Activated CD4-positive, alpha-beta T cell treated with anti-CD3 and anti-CD28 coated beads for 36 hours (primary cell): Measurements from ENCODE around the gene TNPO2. TPM values are rescaled to one million over a fixed set of nuclear protein-coding genes. Genes with fewer than 3 reads are reported as not detected.
"Not testable (repeated sequence)": the region's sequence is repeated elsewhere in the genome, so short reads cannot be mapped to it uniquely, and the experiment has no call there.

Source experiments
- ATAC-seq: fragments of 200-7000 bp; cut with Tn5 transposase; one replicate; pipeline ENCODE4 v1.10.0; 2021; ENCODE audit warnings: mild to moderate bottlenecking, moderate library complexity
- CTCF ChIA-PET: fragments of 350-600 bp; sonication (Branson Sonifier 250); formaldehyde crosslinking; loops from one replicate; lab custom pipeline; 2021; ENCODE audit warnings: antibody characterized with exemption; lab: Charles Lee
- POLR2A ChIA-PET: fragments of 350-600 bp; sonication (Branson Sonifier 250); formaldehyde crosslinking; loops from one replicate; lab custom pipeline; 2021; ENCODE audit warnings: antibody characterized with exemption, inconsistent platforms; lab: Charles Lee
- DNase-seq: peaks from one replicate; pipeline ENCODE4 v3.0.0-alpha.2; 2020
- H3K27ac Mint-ChIP-seq: one replicate; pipeline ENCODE4 v1.8.0; 2021; ENCODE audit warnings: mixed read lengths
- H3K27me3 Mint-ChIP-seq: one replicate; pipeline ENCODE4 v1.8.0; 2021; ENCODE audit warnings: mixed read lengths
- H3K36me3 Mint-ChIP-seq: one replicate; pipeline ENCODE4 v1.8.0; 2021; ENCODE audit warnings: low read depth, mixed read lengths
- H3K4me1 Mint-ChIP-seq: one replicate; pipeline ENCODE4 v1.8.0; 2021; ENCODE audit warnings: mixed read lengths
- H3K4me3 Mint-ChIP-seq: one replicate; pipeline ENCODE4 v1.8.0; 2021; ENCODE audit warnings: mild to moderate bottlenecking, moderate library complexity, mixed read lengths
- H3K9me3 Mint-ChIP-seq: one replicate; pipeline ENCODE4 v1.8.0; 2021; ENCODE audit warnings: low read depth, mixed read lengths
- intact Hi-C, 2 experiments: fragments of 100-400 bp; cut with DNase I in 1 of 2; cut with micrococcal nuclease in 1 of 2; formaldehyde crosslinking; loops; one replicate each; pipeline versions ENCODE4 v1.14.2 to v1.15.1; 2022 to 2024; cut with DNase I, micrococcal nuclease
- total RNA-seq, 2 experiments: library from RNA; stranded (reverse); gene quantifications; one replicate each; pipeline ENCODE4 v1.2.3, GENCODE V29; 2021

TNPO2 gene
- total RNA-seq, 2 experiments from 2014 or later = 84.8 to 101 TPM

GRCh38 chr19:12708641-12709040 lies 15.1 kb downstream of the TNPO2 start:
- ChIA-PET POLR2A (interaction anchor here (0.6 to 0.7 kb wide), 2 partner anchors 13 to 20 kb away, joined by 3 to 4 read pairs; no protein-coding TSS in a partner anchor), CTCF (no interaction called here)
- no peak for DNase-seq
- Mint-ChIP-seq H3K4me1 (no peaks in the 10 kb centered on the region), H3K4me3 (no peak overlapping the region), H3K27ac (no peak overlapping the region), H3K9me3 (no peaks in the 10 kb centered on the region), H3K27me3 (no peaks in the 10 kb centered on the region), H3K36me3 (peaks cover 56% of the 10 kb centered on the region)
- ATAC-seq = no peak
- intact Hi-C loops = no loop called here

- ChIA-PET CTCF (interaction anchor here (0.7 kb wide), 1 partner anchor 131 kb away, joined by 3 read pairs; no protein-coding TSS in a partner anchor), POLR2A (no interaction called here)
- no peak for ATAC-seq
- no peaks in the 10 kb centered on the region for H3K27me3 Mint-ChIP-seq
- H3K4me3 Mint-ChIP-seq = no peak overlapping the region
- intact Hi-C loops = no loop called here
- H3K4me1 Mint-ChIP-seq = no peaks in the 10 kb centered on the region
- DNase-seq = no peak
- H3K36me3 Mint-ChIP-seq = peaks cover 63% of the 10 kb centered on the region
- no peaks in the 10 kb centered on the region for H3K9me3 Mint-ChIP-seq
- H3K27ac Mint-ChIP-seq = no peak overlapping the region
These were observed 17.4 kb downstream of the TNPO2 start for GRCh38 chr19:12706332-12706718.

GRCh38 chr19:12705654-12706331 lies 17.9 kb downstream of the TNPO2 start:
- Mint-ChIP-seq H3K9me3 (no peaks in the 10 kb centered on the region), H3K36me3 (peaks cover 63% of the 10 kb centered on the region), H3K27me3 (no peaks in the 10 kb centered on the region), H3K4me3 (no peak overlapping the region), H3K4me1 (no peaks in the 10 kb centered on the region), H3K27ac (no peak overlapping the region)
- ChIA-PET POLR2A (no interaction called here), CTCF (interaction anchor here (0.7 kb wide), 1 partner anchor 130 kb away, joined by 3 read pairs; no protein-coding TSS in a partner anchor)
- DNase-seq (no peak), ATAC-seq (no peak)
- intact Hi-C loops = no loop called here

- Mint-ChIP-seq H3K4me1 (no peaks in the 10 kb centered on the region), H3K27me3 (no peaks in the 10 kb centered on the region), H3K9me3 (no peaks in the 10 kb centered on the region), H3K36me3 (peaks cover 58% of the 10 kb centered on the region), H3K4me3 (no peak overlapping the region), H3K27ac (no peak overlapping the region)
- ChIA-PET POLR2A (no interaction called here), CTCF (no interaction called here)
- ATAC-seq (no peak), DNase-seq (no peak)
- intact Hi-C loops = no loop called here
These were observed 18.6 kb downstream of the TNPO2 start for GRCh38 chr19:12705169-12705568.

- Mint-ChIP-seq H3K36me3 (peaks cover 60% of the 10 kb centered on the region), H3K4me1 (peaks cover 2% of the 10 kb centered on the region), H3K9me3 (no peaks in the 10 kb centered on the region), H3K4me3 (no peak overlapping the region), H3K27me3 (no peaks in the 10 kb centered on the region), H3K27ac (no peak overlapping the region)
- ChIA-PET POLR2A (interaction anchor here (0.6 kb wide), 1 partner anchor 198 kb away, joined by 3 read pairs; no protein-coding TSS in a partner anchor), CTCF (no interaction called here)
- ATAC-seq (peak; percentile 74), DNase-seq (peak; percentile 44)
- intact Hi-C loops = no loop called here
These were observed 20.7 kb downstream of the TNPO2 start for GRCh38 chr19:12703046-12703445.

GRCh38 chr19:12701596-12702282 lies 22.0 kb downstream of the TNPO2 start:
- H3K4me3 Mint-ChIP-seq = no peak overlapping the region
- H3K36me3 Mint-ChIP-seq = peaks cover 56% of the 10 kb centered on the region
- no peak for ATAC-seq
- CTCF ChIA-PET = no interaction called here
- intact Hi-C loops = no loop called here
- H3K4me1 Mint-ChIP-seq = peaks cover 6% of the 10 kb centered on the region
- no peak for DNase-seq
- POLR2A ChIA-PET = no interaction called here
- no peaks in the 10 kb centered on the region for H3K27me3 Mint-ChIP-seq
- no peaks in the 10 kb centered on the region for H3K9me3 Mint-ChIP-seq
- no peak overlapping the region for H3K27ac Mint-ChIP-seq

- H3K27me3 Mint-ChIP-seq = no peaks in the 10 kb centered on the region
- peaks cover 30% of the 10 kb centered on the region for H3K36me3 Mint-ChIP-seq
- peak overlapping the region; percentile 48 for H3K27ac Mint-ChIP-seq
- H3K4me3 Mint-ChIP-seq = peak overlapping the region; percentile 25
- no peak for DNase-seq
- no peaks in the 10 kb centered on the region for H3K9me3 Mint-ChIP-seq
- ChIA-PET CTCF (interaction anchor here (2.0 kb wide), 1 partner anchor 36 kb away, joined by 4 read pairs; the partner anchor contains the start of gene TRIR), POLR2A (no interaction called here)
- peaks cover 11% of the 10 kb centered on the region for H3K4me1 Mint-ChIP-seq
- intact Hi-C loops = no loop called here
- ATAC-seq = no peak
These were observed 25.6 kb downstream of the TNPO2 start for GRCh38 chr19:12698138-12698537.

GRCh38 chr19:12697425-12697824 lies 26.3 kb downstream of the TNPO2 start:
- ATAC-seq, H3K27me3 Mint-ChIP-seq, DNase-seq, H3K9me3 Mint-ChIP-seq, intact Hi-C loops, POLR2A ChIA-PET, H3K27ac Mint-ChIP-seq: not testable (repeated sequence)
- CTCF ChIA-PET = interaction anchor here (2.0 kb wide), 1 partner anchor 36 kb away, joined by 4 read pairs; the partner anchor contains the start of gene TRIR
- Mint-ChIP-seq H3K36me3 (peaks cover 24% of the 10 kb centered on the region), H3K4me3 (peak overlapping the region; percentile 38), H3K4me1 (peaks cover 11% of the 10 kb centered on the region)

GRCh38 chr19:12696366-12697335 lies 27.1 kb downstream of the TNPO2 start, which contains the start of gene FBXW9:
TSS of gene FBXW9 (minus strand) at chr19:12696631. CDS start at chr19:12696581, 50 bp downstream.
- DNase-seq (peak; percentile 98), ATAC-seq (peak; percentile 91)
- Mint-ChIP-seq H3K4me1 (peaks cover 11% of the 10 kb centered on the region), H3K27me3 (no peaks in the 10 kb centered on the region), H3K27ac (peak within 1 kb of the TSS; percentile 94), H3K9me3 (no peaks in the 10 kb centered on the region), H3K4me3 (peak within 1 kb of the TSS; percentile 75), H3K36me3 (peaks cover 19% of the 10 kb centered on the region)
- ChIA-PET POLR2A (interaction anchor here (0.6 to 1.0 kb wide), 3 partner anchors 14 to 86 kb away, joined by 3 read pairs; partner anchors contain the start of genes TNPO2, ZNF490 and ZNF791), CTCF (interaction anchor here (0.6 to 2.0 kb wide), 3 partner anchors 37 to 95 kb away, joined by 4 to 5 read pairs (median 4); partner anchors contain the start of gene TRIR)
- intact Hi-C loops = loop anchor here (1.0 kb wide), 3 partner anchors 15 to 38 kb away; partner anchors contain the start of genes DHPS (in 2 of the 2) and TRIR (in 1 of the 2)

- Mint-ChIP-seq H3K27ac (peak overlapping the region; percentile 94), H3K36me3 (peaks cover 12% of the 10 kb centered on the region), H3K4me3 (peak overlapping the region; percentile 75), H3K9me3 (no peaks in the 10 kb centered on the region), H3K4me1 (peaks cover 11% of the 10 kb centered on the region), H3K27me3 (no peaks in the 10 kb centered on the region)
- DNase-seq = peak; percentile 41
- POLR2A ChIA-PET = interaction anchor here (0.7 to 1.1 kb wide), 3 partner anchors 14 to 85 kb away, joined by 3 to 6 read pairs (median 3); partner anchors contain the start of genes DHPS, TNPO2, ZNF490 and ZNF791
- CTCF ChIA-PET = interaction anchor here (0.8 to 1.2 kb wide), 2 partner anchors 62 to 683 kb away, joined by 3 to 4 read pairs; no protein-coding TSS in a partner anchor
- peak; percentile 9 for ATAC-seq
- intact Hi-C loops = loop anchor here (1.0 kb wide), 3 partner anchors 15 to 38 kb away; partner anchors contain the start of genes DHPS (in 2 of the 2) and TRIR (in 1 of the 2)
These were observed 27.8 kb downstream of the TNPO2 start for GRCh38 chr19:12695997-12696365.
